Mucosa of descending colon (tissue), 3 donors: ENCODE results near the gene GPSM3. TPM values are rescaled to one million over a fixed set of nuclear protein-coding genes. Genes with fewer than 3 reads are reported as not detected.

Experiments used
- ATAC-seq: fragments of 200-7000 bp; cut with Tn5 transposase; one replicate; pipeline ENCODE4 v1.9.1; 2020; ENCODE audit warnings: mild to moderate bottlenecking, moderate library complexity
- DNase-seq, 3 donors: peaks; one replicate each; pipeline ENCODE4 v3.0.0-alpha.2; 2020
- H3K36me3 ChIP-seq: fragments of 200-600 bp; one replicate; pipeline ENCODE4 v1.8.0; 2021; ENCODE audit warnings: low read depth, mild to moderate bottlenecking
- H3K4me1 ChIP-seq: fragments of 200-600 bp; one replicate; pipeline ENCODE4 v1.8.0; 2021; ENCODE audit warnings: low read depth, mild to moderate bottlenecking
- H3K4me3 ChIP-seq: fragments of 200-600 bp; one replicate; pipeline ENCODE4 v1.8.0; 2021; ENCODE audit warnings: mild to moderate bottlenecking
- H3K9me3 ChIP-seq: fragments of 200-600 bp; one replicate; pipeline ENCODE4 v1.8.0; 2021; ENCODE audit warnings: mild to moderate bottlenecking
- CTCF ChIP-seq: fragments of 200-600 bp; IDR thresholded peaks from one replicate; pipeline ENCODE4 v1.8.0; 2022; ENCODE audit warnings: antibody characterized with exemption, mild to moderate bottlenecking
- intact Hi-C, 2 donors: fragments of 100-400 bp; cut with DNase I in 1 of 2; cut with micrococcal nuclease in 1 of 2; formaldehyde crosslinking; loops; one replicate each; pipeline versions ENCODE4 v1.11.0 to v1.11.1; 2022; cut with DNase I, micrococcal nuclease
- long read RNA-seq, 2 donors: library from polyadenylated mRNA; unstranded; transcript quantifications; one replicate each; pipeline ENCODE4 v2.0.0, GENCODE V29; 2019 to 2021
- total RNA-seq, 3 donors: library from RNA; stranded (reverse); fragmentation: NEBNext Ultra II Directional in 2 of 3; extraction: Animal tissue kit (Norgen Biotek cat#: 25700) in 2 of 3; gene quantifications; one replicate each; pipeline versions ENCODE4 v1.2.1 to v1.2.4, GENCODE V29; 2021 to 2023
- donor health status: DM: no; HTN: no; CAD: no; lungs with moderate emphysema.
- donor health status: DM: no; HTN: no; CAD: no.
- donor health status: DM: no; HTN: yes; CAD: no.

The GPSM3 gene
- total RNA-seq = 10 to 100 TPM in 1 of 3 donors, 1 to 10 TPM in 2; 6.6 to 14.7 (median 9.9) TPM
- long read RNA-seq, donor 1, partial matches to known transcripts = 3 of 7 reads
- long read RNA-seq, donor 1, other reads (novel, unspliced or antisense) = 0 of 7 reads
- long read RNA-seq, donor 2, partial matches to known transcripts = 0 of 3 reads
- long read RNA-seq, donor 2, other reads (novel, unspliced or antisense) = 0 of 3 reads

GRCh38 chr6:32192608-32193039, at the start of gene GPSM3:
Gene GPSM3 (minus strand): TSS chr6:32192643. CDS start chr6:32192513, 130 bp downstream.
- intact Hi-C loops = no loop called here
- no peak within 1 kb of the TSS for H3K4me3 ChIP-seq
- peaks cover 5% of the 10 kb centered on the region for H3K36me3 ChIP-seq
- DNase-seq (peak; percentile 78 to 91 (median 82)), ATAC-seq (no peak)
- no peak for TF ChIP-seq CTCF
- peaks cover 32% of the 10 kb centered on the region for H3K4me1 ChIP-seq
- no peaks in the 10 kb centered on the region for H3K9me3 ChIP-seq

- no peak for ATAC-seq
- H3K4me1 ChIP-seq = no peaks in the 10 kb centered on the region
- no peak for TF ChIP-seq CTCF
- intact Hi-C loops = loop anchor here in 1 of 2 donors (10.0 kb wide), 1 partner anchor 454 kb away; no protein-coding TSS in a partner anchor
- H3K36me3 ChIP-seq = no peaks in the 10 kb centered on the region
- H3K4me3 ChIP-seq = no peak overlapping the region
- no peak for DNase-seq
- no peaks in the 10 kb centered on the region for H3K9me3 ChIP-seq
These were observed 48.2 kb upstream of the GPSM3 start for GRCh38 chr6:32240686-32241085.

GRCh38 chr6:32239462-32239861, 47.0 kb upstream of the GPSM3 start:
- Histone ChIP-seq H3K36me3 (no peaks in the 10 kb centered on the region), H3K4me1 (no peaks in the 10 kb centered on the region), H3K4me3 (no peak overlapping the region), H3K9me3 (no peaks in the 10 kb centered on the region)
- intact Hi-C loops = no loop called here
- TF ChIP-seq CTCF = no peak
- no peak for DNase-seq
- no peak for ATAC-seq

- no peaks in the 10 kb centered on the region for H3K4me1 ChIP-seq
- H3K4me3 ChIP-seq = no peak overlapping the region
- no peaks in the 10 kb centered on the region for H3K9me3 ChIP-seq
- no peak for TF ChIP-seq CTCF
- DNase-seq = no peak
- no peaks in the 10 kb centered on the region for H3K36me3 ChIP-seq
- ATAC-seq = no peak
- intact Hi-C loops = no loop called here
These were observed 42.5 kb upstream of the GPSM3 start for GRCh38 chr6:32234934-32235333.

- no peak for TF ChIP-seq CTCF
- Histone ChIP-seq H3K36me3 (no peaks in the 10 kb centered on the region), H3K4me1 (no peaks in the 10 kb centered on the region), H3K4me3 (no peak overlapping the region), H3K9me3 (no peaks in the 10 kb centered on the region)
- DNase-seq (no peak), ATAC-seq (no peak)
- intact Hi-C loops = no loop called here
These were observed 34.0 kb upstream of the GPSM3 start for GRCh38 chr6:32226434-32226833.

GRCh38 chr6:32224696-32225095, 32.3 kb upstream of the GPSM3 start:
- TF ChIP-seq CTCF = no peak
- Histone ChIP-seq H3K4me3 (no peak overlapping the region), H3K4me1 (no peaks in the 10 kb centered on the region), H3K9me3 (no peaks in the 10 kb centered on the region), H3K36me3 (no peaks in the 10 kb centered on the region)
- DNase-seq = no peak
- no peak for ATAC-seq
- intact Hi-C loops = no loop called here
